WERI-Rb-1 (cell line): ENCODE results near the gene CHST9.
"Not testable (repeated sequence)": the region's sequence is repeated elsewhere in the genome, so short reads cannot be mapped to it uniquely, and the experiment has no call there.

Source experiments
- DNase-seq: peaks from one replicate; pipeline ENCODE4 v3.0.0-alpha.2; 2020
- H3K27ac ChIP-seq: fragments of 250-450 bp; sonication (Bioruptor Pico); 2 replicates; pipeline ENCODE4 v1.5.1; 2020; ENCODE audit warnings: mild to moderate bottlenecking, moderate library complexity
- H3K27me3 ChIP-seq: fragments of 250-450 bp; sonication (Bioruptor Pico); 2 replicates; pipeline ENCODE4 v1.5.1; 2021; ENCODE audit warnings: mild to moderate bottlenecking, low read depth, moderate library complexity; ENCODE audit not compliant: insufficient read depth, severe bottlenecking
- H3K36me3 ChIP-seq: fragments of 250-450 bp; sonication (Bioruptor Pico); 2 replicates; pipeline ENCODE4 v1.5.1; 2020; ENCODE audit warnings: mild to moderate bottlenecking, moderate library complexity
- H3K4me3 ChIP-seq: 2 replicates; pipeline ENCODE4 v1.5.1; 2011; ENCODE audit warnings: low read depth, mild to moderate bottlenecking, control low read depth, low read length
- H3K9me3 ChIP-seq: fragments of 250-450 bp; sonication (Bioruptor Pico); 2 replicates; pipeline ENCODE4 v1.5.1; 2021; ENCODE audit warnings: mild to moderate bottlenecking, moderate library complexity; ENCODE audit not compliant: severe bottlenecking
- TF ChIP-seq, protein P1 (sequence below): IDR thresholded peaks from 2 replicates; pipeline ENCODE4 v1.5.1; 2011; ENCODE audit warnings: low read depth, mild to moderate bottlenecking, control low read depth, inconsistent platforms, low read length

CHST9 gene

GRCh38 chr18:27164905-27165304, 20.2 kb downstream of the CHST9 start:
- TF ChIP-seq, protein P1, sequence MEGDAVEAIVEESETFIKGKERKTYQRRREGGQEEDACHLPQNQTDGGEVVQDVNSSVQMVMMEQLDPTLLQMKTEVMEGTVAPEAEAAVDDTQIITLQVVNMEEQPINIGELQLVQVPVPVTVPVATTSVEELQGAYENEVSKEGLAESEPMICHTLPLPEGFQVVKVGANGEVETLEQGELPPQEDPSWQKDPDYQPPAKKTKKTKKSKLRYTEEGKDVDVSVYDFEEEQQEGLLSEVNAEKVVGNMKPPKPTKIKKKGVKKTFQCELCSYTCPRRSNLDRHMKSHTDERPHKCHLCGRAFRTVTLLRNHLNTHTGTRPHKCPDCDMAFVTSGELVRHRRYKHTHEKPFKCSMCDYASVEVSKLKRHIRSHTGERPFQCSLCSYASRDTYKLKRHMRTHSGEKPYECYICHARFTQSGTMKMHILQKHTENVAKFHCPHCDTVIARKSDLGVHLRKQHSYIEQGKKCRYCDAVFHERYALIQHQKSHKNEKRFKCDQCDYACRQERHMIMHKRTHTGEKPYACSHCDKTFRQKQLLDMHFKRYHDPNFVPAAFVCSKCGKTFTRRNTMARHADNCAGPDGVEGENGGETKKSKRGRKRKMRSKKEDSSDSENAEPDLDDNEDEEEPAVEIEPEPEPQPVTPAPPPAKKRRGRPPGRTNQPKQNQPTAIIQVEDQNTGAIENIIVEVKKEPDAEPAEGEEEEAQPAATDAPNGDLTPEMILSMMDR: no peak
- no peak overlapping the region for H3K27ac ChIP-seq
- H3K9me3 ChIP-seq: no peaks in the 10 kb centered on the region
- no peaks in the 10 kb centered on the region for H3K36me3 ChIP-seq
- DNase-seq: no peak
- no peak overlapping the region for H3K4me3 ChIP-seq
- no peaks in the 10 kb centered on the region for H3K27me3 ChIP-seq

- not testable (repeated sequence) for H3K27me3 ChIP-seq, H3K27ac ChIP-seq, H3K9me3 ChIP-seq, H3K4me3 ChIP-seq, H3K36me3 ChIP-seq
- peak; percentile 7 for DNase-seq
Observed at GRCh38 chr18:27163197-27163716, 21.9 kb downstream of the CHST9 start.

DNA sequence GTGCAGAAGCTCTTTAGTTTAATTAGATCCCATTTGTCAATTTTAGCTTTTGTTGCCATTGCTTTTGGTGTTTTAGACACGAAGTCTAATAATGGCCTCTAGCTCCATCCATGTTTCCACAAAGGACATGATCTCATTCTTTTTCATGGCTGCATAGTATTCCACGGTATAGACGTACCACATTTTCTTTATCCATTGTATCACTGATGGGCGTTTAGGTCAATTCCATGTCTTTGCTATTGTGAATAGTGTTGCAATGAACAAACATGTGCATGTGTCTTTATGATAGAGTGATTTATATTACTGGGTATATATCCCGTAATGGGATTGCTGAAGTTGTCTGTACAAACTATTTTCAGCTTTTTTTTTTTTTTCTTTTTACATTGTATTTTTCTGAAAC, 35.9 kb downstream of the CHST9 start:
- H3K27me3 ChIP-seq, H3K4me3 ChIP-seq, H3K27ac ChIP-seq, DNase-seq, H3K36me3 ChIP-seq, H3K9me3 ChIP-seq: not testable (repeated sequence)

GRCh38 chr18:27144672-27145071, 40.4 kb downstream of the CHST9 start:
- no peak for DNase-seq
- Histone ChIP-seq H3K27me3 (no peaks in the 10 kb centered on the region), H3K27ac (no peak overlapping the region), H3K36me3 (no peaks in the 10 kb centered on the region), H3K9me3 (peaks cover 3% of the 10 kb centered on the region), H3K4me3 (no peak overlapping the region)
- TF ChIP-seq, protein P1: no peak

- H3K9me3 ChIP-seq: peaks cover 3% of the 10 kb centered on the region
- TF ChIP-seq, protein P1: no peak
- H3K36me3 ChIP-seq: no peaks in the 10 kb centered on the region
- H3K27ac ChIP-seq: no peak overlapping the region
- no peak overlapping the region for H3K4me3 ChIP-seq
- no peak for DNase-seq
- no peaks in the 10 kb centered on the region for H3K27me3 ChIP-seq
Observed at GRCh38 chr18:27143580-27144287, 41.4 kb downstream of the CHST9 start.

DNA sequence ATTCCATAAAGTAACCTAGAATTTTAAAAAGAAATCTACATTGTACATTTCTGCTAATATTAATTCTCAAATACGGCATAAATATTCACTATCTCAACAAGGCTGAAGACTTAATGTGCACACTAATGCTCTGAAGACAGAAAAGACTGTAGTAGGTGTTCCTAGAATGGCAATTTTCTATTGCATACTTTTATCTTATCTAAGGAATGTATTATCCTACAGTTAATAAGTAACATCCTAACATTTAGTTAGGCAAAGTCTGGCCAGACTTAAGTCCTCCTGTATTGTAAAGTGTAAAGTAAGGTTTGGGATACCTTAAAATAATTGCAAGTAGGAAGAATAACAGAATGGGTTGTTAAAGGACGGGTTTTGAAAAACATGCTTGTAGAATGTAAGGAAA, 42.2 kb downstream of the CHST9 start:
- no peaks in the 10 kb centered on the region for H3K36me3 ChIP-seq
- TF ChIP-seq, protein P1: no peak

GRCh38 chr18:27141876-27142275, 43.2 kb downstream of the CHST9 start:
- DNase-seq: no peak
- H3K27ac ChIP-seq: no peak overlapping the region
- H3K27me3 ChIP-seq: no peaks in the 10 kb centered on the region
- no peak overlapping the region for H3K4me3 ChIP-seq
- TF ChIP-seq, protein P1: no peak
- no peaks in the 10 kb centered on the region for H3K9me3 ChIP-seq
- H3K36me3 ChIP-seq: no peaks in the 10 kb centered on the region

More for the DNA sequence above, 42.2 kb downstream of the CHST9 start:
- Histone ChIP-seq H3K4me3 (no peak overlapping the region), H3K27me3 (no peaks in the 10 kb centered on the region), H3K27ac (no peak overlapping the region), H3K9me3 (peaks cover under 1% of the 10 kb centered on the region)
- DNase-seq: no peak
